GM18517 (cell line): ENCODE measurements around the gene ATAD3A.
"Not testable (repeated sequence)": the region's sequence is repeated elsewhere in the genome, so short reads cannot be mapped to it uniquely, and the experiment has no call there.

Source experiments
- ATAC-seq: cut with Tn5 transposase; IDR thresholded peaks from one replicate; pipeline ENCODE4 v1.9.1; 2021; ENCODE audit warnings: mild to moderate bottlenecking, moderate library complexity; ENCODE audit not compliant: unreplicated experiment

Gene ATAD3A

GRCh38 chr1:1489231-1489630, 22.7 kb upstream of the ATAD3A start:
- no peak for ATAC-seq

GRCh38 chr1:1489861-1490260, 22.1 kb upstream of the ATAD3A start:
- no peak for ATAC-seq

- no peak for ATAC-seq
Measured at GRCh38 chr1:1490633-1491230, 21.2 kb upstream of the ATAD3A start.

- no peak for ATAC-seq
Measured at GRCh38 chr1:1491601-1492000, 20.4 kb upstream of the ATAD3A start.

- ATAC-seq = not testable (repeated sequence)
Measured at GRCh38 chr1:1494311-1494710, 17.7 kb upstream of the ATAD3A start.

GRCh38 chr1:1495461-1495975, 16.4 kb upstream of the ATAD3A start:
- not testable (repeated sequence) for ATAC-seq

- not testable (repeated sequence) for ATAC-seq
Measured at GRCh38 chr1:1504777-1505365, 7.1 kb upstream of the ATAD3A start.

- not testable (repeated sequence) for ATAC-seq
Measured at GRCh38 chr1:1505366-1505798, 6.6 kb upstream of the ATAD3A start.

- not testable (repeated sequence) for ATAC-seq
Measured at GRCh38 chr1:1505801-1506200, 6.2 kb upstream of the ATAD3A start.

GRCh38 chr1:1507305-1507704, 4.7 kb upstream of the ATAD3A start:
- ATAC-seq = no peak

GRCh38 chr1:1508775-1509464, 3.0 kb upstream of the ATAD3A start:
- ATAC-seq = not testable (repeated sequence)

- not testable (repeated sequence) for ATAC-seq
Measured at GRCh38 chr1:1509465-1509850, 2.5 kb upstream of the ATAD3A start.

- ATAC-seq = no peak
Measured at GRCh38 chr1:1510912-1511532, 940 bp upstream of the ATAD3A start.

- ATAC-seq = not testable (repeated sequence)
Measured at GRCh38 chr1:1512425-1512824, 463 bp downstream of the ATAD3A start.

- not testable (repeated sequence) for ATAC-seq
Measured at GRCh38 chr1:1513675-1514074, 1.7 kb downstream of the ATAD3A start.

GRCh38 chr1:1514376-1514775, 2.4 kb downstream of the ATAD3A start:
- ATAC-seq = not testable (repeated sequence)

GRCh38 chr1:1516923-1517322, 5.0 kb downstream of the ATAD3A start:
- not testable (repeated sequence) for ATAC-seq

GRCh38 chr1:1517973-1518620, 6.1 kb downstream of the ATAD3A start:
- no peak for ATAC-seq

- ATAC-seq = not testable (repeated sequence)
Measured at GRCh38 chr1:1518621-1519007, 6.7 kb downstream of the ATAD3A start.

- ATAC-seq = not testable (repeated sequence)
Measured at GRCh38 chr1:1519805-1520505, 8.0 kb downstream of the ATAD3A start.
